GM18517 (cell line): ENCODE measurements around the gene CSTF1.
"Not testable (repeated sequence)": the region's sequence is repeated elsewhere in the genome, so short reads cannot be mapped to it uniquely, and the experiment has no call there.

Source experiments
- ATAC-seq: cut with Tn5 transposase; IDR thresholded peaks from one replicate; pipeline ENCODE4 v1.9.1; 2021; ENCODE audit warnings: mild to moderate bottlenecking, moderate library complexity; ENCODE audit not compliant: unreplicated experiment

CSTF1 gene

DNA sequence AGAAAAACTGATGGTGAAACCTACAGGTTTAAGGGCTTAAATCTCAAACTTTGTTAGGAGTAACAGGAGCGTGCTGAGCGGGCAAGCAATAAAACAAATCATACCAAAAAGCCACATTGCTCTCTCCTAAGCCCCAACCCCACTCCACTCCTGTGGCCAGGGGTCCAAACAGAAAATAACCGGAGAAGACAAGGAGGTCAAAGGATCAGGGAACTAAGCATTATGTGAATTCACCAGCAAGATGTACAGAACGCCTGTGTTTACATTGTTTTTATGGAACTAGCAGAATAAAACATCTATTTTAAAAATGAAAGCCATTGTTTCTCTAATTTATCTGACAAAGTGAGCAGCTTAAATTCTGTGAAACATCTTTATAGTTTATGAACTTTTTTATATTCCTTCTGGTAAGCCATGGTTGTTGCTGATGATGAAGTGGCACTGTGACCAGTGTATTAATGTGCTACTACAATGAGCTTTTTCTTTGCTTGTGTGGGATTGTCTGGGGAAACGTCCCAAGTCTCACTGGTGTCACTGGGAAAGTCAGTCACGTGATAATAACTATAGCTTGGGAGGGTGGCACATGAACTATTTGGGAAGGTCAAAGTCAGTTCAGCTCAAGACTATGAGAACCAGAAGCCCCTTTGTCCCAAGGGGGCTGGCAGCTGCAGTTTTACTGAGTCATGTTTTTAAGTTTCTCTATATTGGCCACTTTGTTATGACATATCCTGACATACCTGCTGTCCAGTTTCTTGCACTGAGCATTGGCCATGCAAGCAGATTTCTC lies 23.9 kb upstream of the CSTF1 start:
- ATAC-seq: no peak

DNA sequence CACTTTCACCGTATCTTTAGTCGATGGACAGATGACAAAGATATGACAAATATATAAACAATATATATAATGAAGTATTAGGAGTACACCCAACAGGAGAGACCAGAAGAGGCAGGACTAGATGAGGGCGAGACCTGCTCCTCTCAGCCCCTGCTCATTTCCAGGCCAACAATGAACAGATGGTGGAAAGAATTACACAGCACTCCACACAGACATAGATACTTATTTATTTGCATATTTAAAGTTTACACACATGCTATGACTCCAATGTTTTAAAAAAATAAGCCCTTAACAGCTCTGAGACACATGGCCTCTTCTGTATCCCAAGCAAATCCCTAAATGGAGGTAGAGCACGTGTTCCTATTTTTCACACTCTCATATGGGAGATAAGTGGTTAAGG lies 23.3 kb upstream of the CSTF1 start:
- no peak for ATAC-seq

DNA sequence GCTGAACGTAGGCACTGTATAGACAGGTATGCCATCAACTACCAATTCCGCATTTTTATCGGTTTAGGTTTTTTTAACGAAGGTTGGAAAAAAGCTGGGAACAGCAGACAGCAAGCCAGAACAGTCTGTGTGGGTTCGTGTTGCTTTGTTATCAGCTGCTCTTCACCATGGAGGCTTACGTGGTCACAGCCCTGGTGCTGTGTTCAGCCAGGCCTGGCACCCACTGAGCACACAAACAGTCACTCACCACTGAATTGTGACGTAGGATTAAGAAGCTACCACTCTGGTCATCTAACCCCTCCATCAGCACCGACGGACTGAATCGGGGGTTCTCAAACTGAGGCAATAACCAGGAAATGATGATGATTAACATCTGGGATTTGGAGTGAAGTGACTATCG lies 20.5 kb upstream of the CSTF1 start:
- ATAC-seq: no peak

DNA sequence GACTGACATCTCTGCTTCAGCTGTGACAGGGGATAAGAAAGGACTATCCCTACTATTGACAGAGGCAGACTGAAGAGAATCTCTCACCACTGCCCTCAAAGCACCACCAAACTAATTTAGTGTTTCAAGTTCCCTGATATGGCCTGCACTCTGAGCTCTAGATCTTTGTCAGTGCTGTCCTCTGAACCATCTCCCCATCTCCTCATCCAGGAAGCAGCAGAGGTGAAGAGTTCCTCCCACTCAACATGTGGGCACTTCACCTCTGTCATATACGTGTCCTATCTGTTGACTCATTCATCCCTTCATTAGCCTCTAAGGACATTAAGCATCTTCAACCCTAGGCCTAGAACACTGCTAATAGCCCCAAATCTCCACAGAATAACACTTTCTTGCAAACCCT lies 19.6 kb upstream of the CSTF1 start:
- no peak for ATAC-seq

DNA sequence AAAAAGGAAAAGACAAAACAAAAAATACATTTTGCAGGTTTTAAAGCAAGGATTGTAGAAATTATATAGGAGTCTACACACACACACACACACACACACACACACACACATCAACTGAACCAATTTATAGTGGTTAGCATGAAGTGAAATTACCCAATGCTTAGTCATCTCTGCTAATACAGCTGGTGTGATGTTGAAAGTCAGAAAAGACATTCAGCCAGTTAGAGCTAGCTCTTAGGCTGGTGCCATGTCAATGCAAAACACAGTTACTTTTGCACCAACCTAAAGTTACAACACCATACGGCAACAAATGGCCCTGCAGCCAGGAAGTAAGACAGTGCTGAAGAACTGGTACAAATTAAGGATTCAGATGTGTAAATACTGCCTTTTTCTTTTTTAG lies 18.5 kb upstream of the CSTF1 start:
- ATAC-seq: no peak

DNA sequence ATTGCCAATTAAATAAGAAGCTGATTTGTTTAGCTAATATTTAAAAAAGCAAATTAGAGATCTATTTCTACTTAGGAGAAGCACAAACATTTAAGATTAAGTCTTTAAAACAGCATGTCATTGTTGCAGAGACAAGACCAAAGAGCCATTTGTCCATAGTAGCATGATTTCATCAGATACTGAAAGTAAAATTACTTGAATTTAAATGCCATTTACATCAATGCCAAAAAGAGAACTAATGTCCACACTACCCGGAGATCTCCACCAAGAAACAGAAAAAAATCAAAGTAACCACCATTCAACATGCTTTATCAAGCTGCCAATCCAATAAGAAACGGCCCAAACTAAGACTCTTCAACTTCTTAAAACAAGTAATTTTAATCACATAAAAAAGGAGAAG lies 16.1 kb upstream of the CSTF1 start:
- no peak for ATAC-seq

DNA sequence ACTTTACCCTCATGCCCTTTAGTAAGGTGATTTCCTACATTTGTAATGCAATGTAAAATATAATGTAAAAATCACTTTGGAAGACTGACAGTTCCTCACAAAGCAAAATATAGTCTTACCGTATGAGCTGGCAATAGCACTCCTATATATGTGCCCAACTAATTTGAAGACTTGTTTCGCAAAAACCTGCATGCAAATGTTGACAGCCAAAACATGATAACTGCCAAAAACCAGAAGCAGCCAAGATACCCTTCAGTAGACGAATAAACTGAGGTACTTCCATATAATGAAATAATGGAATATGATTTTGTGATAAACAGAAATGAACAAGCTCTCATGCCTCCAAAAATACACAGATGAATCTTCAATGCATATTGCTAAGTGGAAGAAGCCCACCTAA lies 14.1 kb upstream of the CSTF1 start:
- ATAC-seq: no peak

DNA sequence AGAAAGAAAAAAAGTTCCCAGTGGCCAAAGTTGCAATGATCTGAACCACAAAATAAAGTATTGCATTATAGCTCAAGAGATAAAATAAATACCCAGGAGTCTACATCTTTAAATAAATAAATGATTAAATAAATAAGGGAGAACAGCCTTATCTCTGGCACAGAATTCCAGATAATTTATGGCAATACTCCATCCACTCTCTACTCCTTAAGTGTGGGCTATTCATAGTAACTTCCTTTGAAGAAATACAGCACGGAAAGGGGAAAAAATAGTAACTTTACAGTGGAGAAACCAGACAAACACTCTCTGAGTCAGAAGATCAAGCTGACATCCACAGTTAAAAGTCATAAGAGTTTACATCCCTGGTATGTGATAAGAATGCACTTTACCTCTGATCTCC lies 12.1 kb upstream of the CSTF1 start:
- no peak for ATAC-seq

DNA sequence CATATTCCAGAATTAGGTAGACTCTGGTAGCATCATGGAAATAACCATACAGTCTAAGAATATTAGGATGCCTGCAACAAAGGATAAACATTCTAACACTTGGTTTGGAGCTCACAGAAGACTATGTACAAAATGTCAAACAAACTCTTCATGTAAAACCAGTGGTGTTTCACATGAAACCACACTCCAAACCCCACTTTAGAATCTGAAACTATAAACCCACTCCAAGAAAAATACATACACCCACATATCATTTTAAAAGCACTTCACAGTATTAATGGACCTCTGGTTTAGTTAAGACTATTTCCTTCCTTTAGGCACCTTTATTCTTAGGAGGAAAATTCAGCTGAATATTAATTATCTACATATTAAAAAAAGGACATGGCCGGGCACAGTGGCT lies 10.9 kb upstream of the CSTF1 start:
- no peak for ATAC-seq

DNA sequence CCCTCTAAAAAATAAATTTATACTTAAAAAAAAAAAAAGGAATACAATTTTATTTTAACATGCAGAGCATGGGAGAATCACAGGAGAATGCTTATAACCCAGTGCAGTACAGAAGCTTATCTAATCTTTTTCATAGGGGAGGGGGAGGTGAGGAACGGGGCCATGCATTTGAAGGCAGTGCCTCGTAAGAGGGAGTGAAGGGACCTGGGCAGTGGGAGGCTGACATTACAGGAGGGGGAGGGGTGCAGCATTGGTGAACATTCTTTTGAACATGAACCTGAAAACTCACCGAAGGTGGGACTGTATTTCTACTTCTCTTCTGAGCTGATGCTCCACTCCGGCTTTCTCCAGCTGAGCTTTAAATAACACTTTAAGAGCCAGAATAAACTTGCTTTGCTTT lies 9.7 kb upstream of the CSTF1 start:
- no peak for ATAC-seq

DNA sequence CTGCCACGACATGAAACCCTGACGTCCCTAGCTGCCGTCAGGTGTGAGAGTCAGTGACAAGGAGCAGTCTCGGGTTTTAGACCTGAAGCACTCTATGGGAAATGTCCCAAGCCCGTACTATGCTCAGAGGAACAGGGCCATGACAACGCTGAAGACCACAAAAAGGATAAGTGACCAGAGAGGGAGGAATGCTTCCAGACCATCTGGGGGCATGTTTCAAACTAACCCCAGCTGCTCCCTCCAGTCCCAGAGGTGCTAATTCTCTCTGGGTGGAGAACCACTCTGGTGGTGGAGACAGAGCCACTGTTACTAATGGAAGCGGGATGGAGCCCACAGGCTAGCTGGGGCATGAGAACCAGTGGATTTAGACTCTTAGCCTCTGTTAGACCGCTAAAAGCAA lies 9.1 kb upstream of the CSTF1 start:
- ATAC-seq: no peak

DNA sequence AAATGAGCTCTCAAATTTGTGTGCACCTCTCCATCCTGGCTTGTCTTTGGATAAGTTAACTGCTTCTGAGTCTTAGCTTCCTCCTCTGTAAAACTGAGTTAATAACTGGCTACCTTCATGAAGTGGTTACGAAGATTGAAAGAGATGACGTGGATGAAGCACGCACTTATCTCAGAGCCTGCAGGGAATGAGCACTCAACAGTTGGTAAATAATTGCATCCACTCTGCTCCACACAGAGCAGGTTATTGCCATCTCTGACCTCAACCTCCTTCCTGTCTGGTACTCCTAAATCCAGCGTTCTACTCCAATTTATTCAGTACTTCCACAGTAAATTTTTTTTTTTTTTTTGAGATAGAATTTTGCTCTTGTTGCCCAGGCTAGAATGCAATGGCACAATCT lies 7.3 kb upstream of the CSTF1 start:
- ATAC-seq: no peak

DNA sequence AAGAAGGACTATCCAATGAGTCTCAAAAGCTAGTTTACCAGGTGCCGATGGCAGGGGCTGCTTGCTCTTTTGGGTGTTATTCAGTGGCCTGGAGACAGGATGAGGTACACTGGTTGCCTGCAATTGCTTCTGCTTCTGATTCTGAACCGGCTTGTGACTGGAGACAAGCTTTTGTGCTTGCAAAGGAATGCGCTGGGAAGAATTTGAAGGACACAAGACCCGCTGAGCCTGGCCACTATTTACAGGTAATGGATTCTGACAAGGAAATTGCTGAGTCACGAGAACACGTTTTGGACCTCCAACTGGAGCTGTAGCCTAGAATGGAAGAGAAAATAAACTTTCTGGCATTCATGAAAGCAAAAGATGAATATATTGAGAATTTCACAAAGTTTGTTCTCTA lies 6.2 kb upstream of the CSTF1 start:
- ATAC-seq: no peak

DNA sequence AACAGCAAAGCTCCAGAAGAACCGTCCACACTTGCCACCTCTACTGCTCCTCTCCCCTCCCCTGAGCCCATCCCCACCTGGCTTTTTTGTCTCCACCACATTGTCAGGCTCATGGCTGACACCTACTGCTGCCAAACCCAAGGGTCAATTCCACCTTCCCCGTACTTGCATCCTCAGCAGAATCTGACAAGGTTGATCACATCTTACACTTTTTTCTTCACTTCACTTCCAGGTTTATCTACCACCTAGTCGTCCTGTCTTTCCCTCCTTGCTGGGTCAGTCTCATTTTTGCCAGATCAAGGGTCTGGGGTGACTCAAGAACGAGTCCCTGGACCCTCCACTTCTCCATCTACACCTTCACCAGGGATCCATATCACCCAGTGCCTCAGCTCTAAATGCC lies 3.6 kb upstream of the CSTF1 start:
- no peak for ATAC-seq

DNA sequence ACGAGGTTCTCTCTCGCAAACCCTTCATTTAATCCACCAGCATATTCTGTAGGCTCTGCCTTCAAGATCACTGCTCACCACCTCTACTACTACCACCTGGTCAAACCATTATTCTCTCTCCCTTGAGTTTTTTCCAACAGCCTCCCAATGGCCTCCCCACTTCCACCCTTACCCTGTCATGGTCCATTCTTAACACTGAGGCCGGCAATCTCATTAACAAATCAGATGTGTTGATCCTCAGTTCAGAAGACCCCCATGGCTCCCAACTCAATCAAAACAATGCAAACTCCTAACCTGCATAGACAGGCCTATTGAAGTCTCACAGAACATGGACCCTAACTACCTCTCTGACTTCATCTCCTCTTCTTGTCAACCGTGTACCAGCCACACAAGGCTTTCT lies 2.6 kb upstream of the CSTF1 start:
- no peak for ATAC-seq

DNA sequence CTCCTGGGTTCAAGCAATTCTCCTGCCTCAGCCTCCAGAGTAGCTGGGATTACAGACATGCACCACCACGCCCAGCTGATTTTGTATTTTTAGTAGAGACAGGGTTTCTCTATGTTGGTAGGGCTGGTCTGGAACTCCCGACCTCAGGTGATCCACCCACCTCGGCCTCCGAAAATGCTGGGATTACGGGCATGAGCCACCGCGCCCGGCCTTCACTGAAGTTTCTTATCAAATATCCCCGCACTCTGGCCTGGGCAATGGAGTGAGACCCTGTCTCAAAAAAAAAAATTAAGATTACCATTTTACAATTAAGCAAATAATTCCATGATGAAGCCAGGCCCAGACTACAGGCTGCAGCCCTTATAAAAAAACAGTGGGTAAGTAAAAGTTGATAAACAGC lies 2.0 kb upstream of the CSTF1 start:
- not testable (repeated sequence) for ATAC-seq

DNA sequence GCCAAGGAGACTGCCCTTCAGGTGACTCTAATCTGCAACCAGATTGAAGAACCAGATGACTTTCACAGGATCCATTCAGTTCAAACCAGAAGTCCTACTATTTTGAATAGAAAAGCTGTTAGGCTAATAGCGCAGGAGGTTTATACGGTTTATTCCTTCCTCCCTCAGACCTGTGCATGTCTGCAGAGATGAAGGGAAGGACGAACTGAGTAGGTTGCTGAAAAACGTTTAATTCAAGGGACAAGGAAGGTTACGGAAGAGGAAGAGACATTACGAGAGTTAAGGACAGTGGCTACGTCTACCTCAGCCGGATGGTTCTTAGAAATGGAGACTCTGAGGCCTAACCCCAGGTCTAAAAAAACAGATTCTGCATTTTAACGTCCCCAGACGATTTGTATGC lies 1.4 kb upstream of the CSTF1 start:
- ATAC-seq: no peak

DNA sequence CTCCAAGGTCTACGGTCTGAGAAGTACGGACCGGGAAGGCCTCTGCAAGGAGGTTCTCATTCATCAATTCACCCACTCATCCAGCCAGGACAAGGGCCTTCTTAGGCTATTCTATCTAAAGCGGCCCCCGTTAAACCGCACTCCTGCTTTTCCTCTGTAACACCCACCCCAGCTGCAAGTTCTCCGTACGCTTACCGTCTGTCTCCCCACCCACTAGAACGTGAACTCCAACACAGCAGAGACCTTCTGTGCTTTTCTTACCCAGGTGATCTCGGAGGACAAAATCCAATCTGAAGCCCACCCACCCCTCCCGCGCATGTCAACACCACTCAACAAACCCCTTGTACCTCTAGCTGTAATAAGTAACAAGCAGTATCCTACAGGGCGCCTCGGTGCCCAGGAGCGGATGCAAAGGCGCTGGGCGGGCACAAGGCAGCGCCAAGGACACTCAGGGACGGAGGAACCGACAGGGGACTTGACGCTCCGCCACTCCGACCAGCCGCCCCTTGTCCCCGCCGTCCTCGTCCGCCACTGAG lies 781 bp upstream of the CSTF1 start:
- ATAC-seq: peak; percentile 26

DNA sequence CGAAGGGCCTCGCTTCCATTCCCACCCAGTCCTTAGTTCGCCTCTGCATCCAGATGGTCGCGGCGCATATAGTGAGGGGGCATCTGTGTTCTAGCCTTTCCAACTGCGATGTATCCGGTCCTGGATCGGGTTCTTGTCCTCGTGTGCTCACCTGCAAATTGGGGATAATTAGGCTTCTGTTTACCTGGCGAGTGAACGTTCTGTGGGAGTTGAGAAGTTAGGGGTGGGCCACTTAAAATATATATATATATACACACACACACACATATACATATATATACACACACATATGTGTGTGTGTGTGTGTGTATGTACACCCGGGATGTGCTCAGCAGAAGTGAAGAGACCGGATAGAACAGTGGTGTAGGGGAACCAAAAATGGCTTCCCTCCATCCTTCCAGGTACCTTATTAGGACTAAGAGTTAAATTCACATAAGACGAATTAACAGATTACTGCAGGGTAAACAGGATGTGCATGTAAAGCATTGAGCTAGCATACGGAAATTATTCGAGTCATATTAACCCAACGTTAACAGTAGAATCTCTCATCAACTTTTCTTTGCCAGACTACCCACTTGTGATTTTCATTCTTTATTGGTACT lies 537 bp downstream of the CSTF1 start:
- no peak for ATAC-seq

DNA sequence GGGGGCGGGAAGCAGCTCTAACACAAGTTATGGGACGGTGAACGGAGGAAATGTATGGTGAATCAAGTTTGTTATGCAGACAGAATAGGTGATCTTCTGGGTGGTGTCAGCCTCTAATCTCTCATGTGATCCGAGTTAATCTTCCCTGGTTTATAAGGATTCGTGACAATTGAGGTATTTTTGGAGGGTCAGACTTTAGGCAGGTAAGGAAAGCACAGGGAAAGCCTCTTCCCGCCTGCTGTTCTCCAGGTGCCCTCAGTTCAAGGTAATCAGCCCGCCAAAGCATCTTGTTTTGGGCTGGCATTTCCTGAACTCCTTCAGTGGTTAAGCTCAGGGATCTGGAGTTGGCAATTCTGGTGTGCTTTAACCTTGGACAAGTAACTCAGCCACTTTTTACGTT lies 1.2 kb downstream of the CSTF1 start:
- ATAC-seq: no peak

DNA sequence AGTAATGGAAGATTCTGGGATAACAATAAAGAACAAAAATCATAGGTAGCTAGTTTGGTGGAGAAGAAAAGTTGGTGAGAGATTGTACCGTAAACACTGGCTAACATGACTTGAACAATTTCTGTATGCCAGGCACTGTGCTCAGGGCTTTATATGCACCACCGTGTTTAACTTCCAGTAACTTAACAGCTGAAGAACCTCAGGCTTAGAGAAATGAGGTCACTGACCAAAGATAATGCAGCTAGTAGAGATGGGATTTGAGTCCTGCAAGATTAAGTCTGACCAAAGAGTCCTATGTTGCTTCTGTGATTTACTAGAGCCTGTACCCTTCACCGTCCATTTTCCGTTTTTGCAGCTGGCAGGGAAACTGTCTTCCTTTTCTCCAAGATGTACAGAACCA lies 2.7 kb downstream of the CSTF1 start:
- ATAC-seq: no peak

DNA sequence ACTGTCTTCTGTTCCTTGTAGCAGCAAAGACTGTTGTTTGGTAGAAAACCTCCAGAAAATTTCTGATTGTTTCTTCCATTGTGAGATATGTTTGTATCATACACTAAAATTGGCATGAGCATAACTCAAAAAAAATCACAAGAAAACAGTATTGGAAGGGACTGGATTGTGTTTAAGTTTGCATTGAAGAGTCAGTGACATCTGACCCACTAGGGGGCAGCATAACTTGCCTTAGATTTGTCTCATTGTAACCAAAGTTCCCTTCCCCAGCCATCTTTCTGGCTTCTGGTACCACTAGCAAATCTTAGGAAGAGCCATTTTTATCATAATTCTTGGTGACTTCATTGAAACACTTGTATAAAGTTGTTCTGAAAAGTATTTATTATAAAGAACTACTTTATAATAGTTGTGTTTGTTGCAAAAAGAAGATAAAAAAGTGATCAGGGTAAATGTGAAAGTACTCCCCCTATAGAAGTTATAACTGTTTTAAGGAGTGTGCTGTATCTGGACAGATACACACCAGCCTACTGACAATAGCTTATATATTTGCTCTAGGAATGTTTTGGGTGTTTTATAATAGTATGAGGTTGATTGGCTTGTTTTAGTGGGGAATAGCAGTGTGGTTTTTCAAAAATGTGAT lies 7.7 kb downstream of the CSTF1 start:
- ATAC-seq: peak; percentile 75
